Measurements from ENCODE around the gene TGFBI. TPM values are rescaled to one million over a fixed set of nuclear protein-coding genes. Genes with fewer than 3 reads are reported as not detected.

Gene TGFBI
- total and polyA plus RNA-seq, 9 of the 15 experiments (the other 6 are each of a cell fraction or from before 2014, with no cell fraction given) = 0.05 to 0.62 (median 0.08) TPM; not detected in 6

- TF ChIP-seq UBTF (IDR thresholded peaks at IDR 0.05; ENCODE audit: borderline replicate concordance in 1 of 2, low read depth in 2 of 2, low read length in 2 of 2) (no peak), ZNF695 (CRISPR knock-in tag; IDR thresholded peaks at IDR 0.05) (no peak), CBFA2T2 (conservative IDR thresholded peaks at IDR 0.05) (no peak), ZNF24 (IDR thresholded peaks at IDR 0.05) (no peak), PBX2 (CRISPR knock-in tag; IDR thresholded peaks at IDR 0.05; ENCODE audit: low read depth) (no peak), PBX2 (tag; conservative IDR thresholded peaks at IDR 0.05; ENCODE audit: low read depth) (0 out of 2 replicates have a peak, but pooled peaks have one; percentile 11), TEAD4 (IDR thresholded peaks at IDR 0.05; ENCODE audit: low read length) (peak; percentile 36; the same call in 1 of the 2 replicates), TEAD4 (CRISPR knock-in tag; IDR thresholded peaks at IDR 0.05; ENCODE audit: borderline replicate concordance) (no peak), ZNF76 (CRISPR knock-in tag; IDR thresholded peaks at IDR 0.05; ENCODE audit: borderline replicate concordance) (no peak), ZNF124 (CRISPR knock-in tag; IDR thresholded peaks at IDR 0.05) (no peak), JUND (IDR thresholded peaks at IDR 0.05; ENCODE audit: borderline replicate concordance, low read depth, low read length) (peak; percentile 40; the same call in 1 of the 2 replicates), JUND (tag; IDR thresholded peaks at IDR 0.05; ENCODE audit: borderline replicate concordance, low read depth, low read length) (peak; percentile 17; the same call in 1 of the 3 replicates), CEBPG (CRISPR knock-in tag; IDR thresholded peaks at IDR 0.05) (no peak), CEBPG (tag; conservative IDR thresholded peaks at IDR 0.05 in 1 of 2, IDR thresholded peaks at IDR 0.05 in 1 of 2) (no peak), ATF3 (IDR thresholded peaks at IDR 0.05) (peak; percentile 75), ATF3 (CRISPR knock-in tag; conservative IDR thresholded peaks at IDR 0.05) (no peak), ZNF239 (CRISPR knock-in tag; IDR thresholded peaks at IDR 0.05) (no peak), PHB2 (IDR thresholded peaks at IDR 0.05; ENCODE audit: low read depth) (no peak), HMBOX1 (IDR thresholded peaks at IDR 0.05) (peak; percentile 66; the same call in 1 of the 2 replicates)
Measured at GRCh38 chr5:136053336-136054141, 24.8 kb downstream of the TGFBI start (continued).
